Activated CD4-positive, alpha-beta T cell treated with anti-CD3 and anti-CD28 coated beads, Interleukin-2, amount 50 U/mL, for 24 hours (primary cell): ENCODE measurements around the gene PERCC1.

Experiments
- DNase-seq, 2 donors: peaks; one replicate each; pipeline ENCODE4 v3.0.0-alpha.2; 2020; ENCODE audit warnings: low read depth in 1 of 2, low spot score in 1 of 2

PERCC1 gene

GRCh38 chr16:1448536-1449116, 17.7 kb downstream of the PERCC1 start:
- DNase-seq = no peak

GRCh38 chr16:1449201-1449788, 18.4 kb downstream of the PERCC1 start:
- DNase-seq = no peak

GRCh38 chr16:1450218-1450617, 19.3 kb downstream of the PERCC1 start:
- DNase-seq = no peak

GRCh38 chr16:1450841-1451240, 20.0 kb downstream of the PERCC1 start:
- no peak for DNase-seq

GRCh38 chr16:1451702-1452392, 21.0 kb downstream of the PERCC1 start:
- no peak for DNase-seq

- DNase-seq = no peak
These were observed 21.7 kb downstream of the PERCC1 start for GRCh38 chr16:1452530-1452929.

GRCh38 chr16:1453316-1453715, 22.4 kb downstream of the PERCC1 start:
- no peak for DNase-seq

- no peak for DNase-seq
These were observed 23.7 kb downstream of the PERCC1 start for GRCh38 chr16:1454561-1454960.

- no peak for DNase-seq
These were observed 24.6 kb downstream of the PERCC1 start for GRCh38 chr16:1455190-1456171.

- DNase-seq = no peak
These were observed 26.1 kb downstream of the PERCC1 start for GRCh38 chr16:1456951-1457350.

- DNase-seq = no peak
These were observed 26.8 kb downstream of the PERCC1 start for GRCh38 chr16:1457489-1458245.

GRCh38 chr16:1458336-1458976, 27.6 kb downstream of the PERCC1 start:
- no peak for DNase-seq

GRCh38 chr16:1458977-1459341, 28.1 kb downstream of the PERCC1 start:
- no peak for DNase-seq

- DNase-seq = no peak
These were observed 29.1 kb downstream of the PERCC1 start for GRCh38 chr16:1459967-1460366.

GRCh38 chr16:1460602-1461138, 29.8 kb downstream of the PERCC1 start:
- DNase-seq = no peak

GRCh38 chr16:1461146-1461545, 30.3 kb downstream of the PERCC1 start:
- no peak for DNase-seq

- DNase-seq = no peak
These were observed 33.5 kb downstream of the PERCC1 start for GRCh38 chr16:1464196-1464893.

GRCh38 chr16:1464894-1465566, 34.2 kb downstream of the PERCC1 start:
- DNase-seq = no peak

- no peak for DNase-seq
These were observed 34.7 kb downstream of the PERCC1 start for GRCh38 chr16:1465567-1465915.
